Activated T-helper 1 cell treated with anti-CD3 and anti-CD28 coated beads, Interleukin-12 subunit alpha, Interleukin-12 subunit beta, Interleukin-2, Interleukin-4 antibody, amounts not matched to agents 30 ng/mL and 10 ng/mL and 1 ng/mL, durations not matched to agents 14 hours and 24 hours and 36 hours (primary cell): ENCODE results near the gene BASP1. TPM values are rescaled to one million over a fixed set of nuclear protein-coding genes. Genes with fewer than 3 reads are reported as not detected.
"Not testable (repeated sequence)": the region's sequence is repeated elsewhere in the genome, so short reads cannot be mapped to it uniquely, and the experiment has no call there.

Experiments
- DNase-seq: peaks from one replicate; pipeline ENCODE4 v3.0.0; 2021; ENCODE audit warnings: low spot score
- H3K27ac Mint-ChIP-seq: one replicate; pipeline ENCODE4 v1.8.0; 2021; ENCODE audit warnings: mild to moderate bottlenecking, mixed read lengths
- H3K27me3 Mint-ChIP-seq: one replicate; pipeline ENCODE4 v1.8.0; 2022; ENCODE audit warnings: mild to moderate bottlenecking, moderate library complexity, mixed read lengths; ENCODE audit not compliant: insufficient read depth
- H3K36me3 Mint-ChIP-seq: one replicate; pipeline ENCODE4 v1.8.0; 2021; ENCODE audit warnings: low read depth, mixed read lengths
- H3K4me1 Mint-ChIP-seq: one replicate; pipeline ENCODE4 v1.8.0; 2021; ENCODE audit warnings: low read depth, mixed read lengths
- H3K4me3 Mint-ChIP-seq: one replicate; pipeline ENCODE4 v1.8.0; 2021; ENCODE audit warnings: mild to moderate bottlenecking, moderate library complexity, mixed read lengths
- H3K9me3 Mint-ChIP-seq: one replicate; pipeline ENCODE4 v1.8.0; 2021; ENCODE audit warnings: mixed read lengths
- intact Hi-C: fragments of 100-400 bp; cut with micrococcal nuclease; formaldehyde crosslinking; loops from one replicate; pipeline ENCODE4 v1.15.1; 2024
- total RNA-seq: library from RNA; stranded (reverse); gene quantifications from 2 replicates; pipeline ENCODE4 v1.2.3, GENCODE V29; 2022

BASP1 gene
- total RNA-seq, 1 donor from 2014 or later, result 1.0 TPM

GRCh38 chr5:17255471-17256021, 38.1 kb downstream of the BASP1 start:
- Mint-ChIP-seq H3K36me3 (no peaks in the 10 kb centered on the region), H3K9me3 (no peaks in the 10 kb centered on the region), H3K27ac (no peak overlapping the region), H3K27me3 (no peaks in the 10 kb centered on the region), H3K4me3 (no peak overlapping the region), H3K4me1 (no peaks in the 10 kb centered on the region)
- intact Hi-C loops, result no loop called here
- no peak for DNase-seq

- Mint-ChIP-seq H3K9me3 (no peaks in the 10 kb centered on the region), H3K4me3 (no peak overlapping the region), H3K27me3 (no peaks in the 10 kb centered on the region), H3K4me1 (no peaks in the 10 kb centered on the region), H3K27ac (no peak overlapping the region), H3K36me3 (no peaks in the 10 kb centered on the region)
- no peak for DNase-seq
- intact Hi-C loops, result no loop called here
These were observed 38.7 kb downstream of the BASP1 start for GRCh38 chr5:17256171-17256570.

- peaks cover 2% of the 10 kb centered on the region for H3K27me3 Mint-ChIP-seq
- H3K4me1 Mint-ChIP-seq, result no peaks in the 10 kb centered on the region
- peaks cover 3% of the 10 kb centered on the region for H3K9me3 Mint-ChIP-seq
- DNase-seq, result no peak
- no peak overlapping the region for H3K27ac Mint-ChIP-seq
- intact Hi-C loops, result no loop called here
- H3K36me3 Mint-ChIP-seq, result no peaks in the 10 kb centered on the region
- no peak overlapping the region for H3K4me3 Mint-ChIP-seq
These were observed 39.4 kb downstream of the BASP1 start for GRCh38 chr5:17256839-17257238.

- no peak for DNase-seq
- Mint-ChIP-seq H3K4me1 (no peaks in the 10 kb centered on the region), H3K9me3 (peaks cover 9% of the 10 kb centered on the region), H3K36me3 (no peaks in the 10 kb centered on the region), H3K4me3 (no peak overlapping the region), H3K27ac (no peak overlapping the region), H3K27me3 (peaks cover 2% of the 10 kb centered on the region)
- intact Hi-C loops, result no loop called here
These were observed 40.4 kb downstream of the BASP1 start for GRCh38 chr5:17257705-17258273.

- H3K4me1 Mint-ChIP-seq, result no peaks in the 10 kb centered on the region
- H3K27me3 Mint-ChIP-seq, result peaks cover 2% of the 10 kb centered on the region
- no peak overlapping the region for H3K4me3 Mint-ChIP-seq
- H3K27ac Mint-ChIP-seq, result no peak overlapping the region
- DNase-seq, result no peak
- H3K36me3 Mint-ChIP-seq, result no peaks in the 10 kb centered on the region
- H3K9me3 Mint-ChIP-seq, result peaks cover 9% of the 10 kb centered on the region
- intact Hi-C loops, result no loop called here
These were observed 41.0 kb downstream of the BASP1 start for GRCh38 chr5:17258431-17258830.

GRCh38 chr5:17259012-17259411, 41.6 kb downstream of the BASP1 start:
- H3K36me3 Mint-ChIP-seq, intact Hi-C loops, H3K27ac Mint-ChIP-seq, H3K9me3 Mint-ChIP-seq, H3K4me1 Mint-ChIP-seq, H3K27me3 Mint-ChIP-seq, DNase-seq, H3K4me3 Mint-ChIP-seq: not testable (repeated sequence)

GRCh38 chr5:17259630-17260257, 42.3 kb downstream of the BASP1 start:
- DNase-seq, result no peak
- intact Hi-C loops, result no loop called here
- no peaks in the 10 kb centered on the region for H3K36me3 Mint-ChIP-seq
- H3K27me3 Mint-ChIP-seq, result peaks cover 2% of the 10 kb centered on the region
- no peak overlapping the region for H3K4me3 Mint-ChIP-seq
- H3K4me1 Mint-ChIP-seq, result no peaks in the 10 kb centered on the region
- H3K9me3 Mint-ChIP-seq, result peaks cover 9% of the 10 kb centered on the region
- no peak overlapping the region for H3K27ac Mint-ChIP-seq

GRCh38 chr5:17260549-17260948, 43.1 kb downstream of the BASP1 start:
- Mint-ChIP-seq H3K4me3 (no peak overlapping the region), H3K9me3 (peaks cover 9% of the 10 kb centered on the region), H3K36me3 (no peaks in the 10 kb centered on the region), H3K27me3 (peaks cover 2% of the 10 kb centered on the region), H3K4me1 (no peaks in the 10 kb centered on the region), H3K27ac (no peak overlapping the region)
- intact Hi-C loops, result no loop called here
- DNase-seq, result no peak

- Mint-ChIP-seq H3K4me3 (no peak overlapping the region), H3K27ac (no peak overlapping the region), H3K36me3 (no peaks in the 10 kb centered on the region), H3K4me1 (no peaks in the 10 kb centered on the region), H3K9me3 (peaks cover 9% of the 10 kb centered on the region), H3K27me3 (peaks cover 2% of the 10 kb centered on the region)
- no peak for DNase-seq
- intact Hi-C loops, result no loop called here
These were observed 43.6 kb downstream of the BASP1 start for GRCh38 chr5:17261075-17261474.

GRCh38 chr5:17265041-17265440, 47.6 kb downstream of the BASP1 start:
- intact Hi-C loops, result no loop called here
- peaks cover 9% of the 10 kb centered on the region for H3K9me3 Mint-ChIP-seq

GRCh38 chr5:17267106-17267505, 49.7 kb downstream of the BASP1 start:
- no peak overlapping the region for H3K27ac Mint-ChIP-seq
- DNase-seq, result no peak
- H3K36me3 Mint-ChIP-seq, result no peaks in the 10 kb centered on the region
- intact Hi-C loops, result no loop called here
- no peak overlapping the region for H3K4me3 Mint-ChIP-seq
- no peaks in the 10 kb centered on the region for H3K4me1 Mint-ChIP-seq
- no peaks in the 10 kb centered on the region for H3K27me3 Mint-ChIP-seq
- peaks cover 4% of the 10 kb centered on the region for H3K9me3 Mint-ChIP-seq

More at GRCh38 chr5:17265041-17265440, 47.6 kb downstream of the BASP1 start:
- Mint-ChIP-seq H3K4me3 (no peak overlapping the region), H3K27ac (no peak overlapping the region), H3K36me3 (no peaks in the 10 kb centered on the region), H3K4me1 (no peaks in the 10 kb centered on the region), H3K27me3 (peaks cover 2% of the 10 kb centered on the region)
- no peak for DNase-seq

GRCh38 chr5:17269201-17269600, 51.8 kb downstream of the BASP1 start:
- no peaks in the 10 kb centered on the region for H3K9me3 Mint-ChIP-seq
- no peak for DNase-seq
- intact Hi-C loops, result no loop called here
- no peaks in the 10 kb centered on the region for H3K36me3 Mint-ChIP-seq
- no peaks in the 10 kb centered on the region for H3K27me3 Mint-ChIP-seq
- no peak overlapping the region for H3K4me3 Mint-ChIP-seq
- H3K4me1 Mint-ChIP-seq, result no peaks in the 10 kb centered on the region
- H3K27ac Mint-ChIP-seq, result no peak overlapping the region

- no peaks in the 10 kb centered on the region for H3K36me3 Mint-ChIP-seq
These were observed 54.7 kb downstream of the BASP1 start for GRCh38 chr5:17272111-17272510.

More at GRCh38 chr5:17272111-17272510, 54.7 kb downstream of the BASP1 start:
- DNase-seq, result no peak
- Mint-ChIP-seq H3K4me1 (no peaks in the 10 kb centered on the region), H3K27me3 (no peaks in the 10 kb centered on the region), H3K9me3 (no peaks in the 10 kb centered on the region), H3K27ac (no peak overlapping the region), H3K4me3 (no peak overlapping the region)
- intact Hi-C loops, result no loop called here
